Activated CD8-positive, alpha-beta T cell treated with anti-CD3 and anti-CD28 coated beads for 36 hours (primary cell): ENCODE results near the gene CRYGN. TPM values are rescaled to one million over a fixed set of nuclear protein-coding genes. Genes with fewer than 3 reads are reported as not detected.

Source experiments
- ATAC-seq: fragments of 200-7000 bp; cut with Tn5 transposase; one replicate; pipeline ENCODE4 v1.10.0; 2021; ENCODE audit warnings: mild to moderate bottlenecking, moderate library complexity
- CTCF ChIA-PET: fragments of 350-600 bp; sonication (Branson Sonifier 250); formaldehyde crosslinking; loops from one replicate; lab custom pipeline; 2021; ENCODE audit warnings: antibody characterized with exemption; lab: Charles Lee
- POLR2A ChIA-PET: fragments of 350-600 bp; sonication (Branson Sonifier 250); formaldehyde crosslinking; loops from one replicate; lab custom pipeline; 2021; ENCODE audit warnings: antibody characterized with exemption; lab: Charles Lee
- DNase-seq: peaks from one replicate; pipeline ENCODE4 v3.0.0-alpha.2; 2020
- H3K27ac Mint-ChIP-seq: one replicate; pipeline ENCODE4 v1.8.0; 2021; ENCODE audit warnings: mild to moderate bottlenecking, mixed read lengths
- H3K27me3 Mint-ChIP-seq: one replicate; pipeline ENCODE4 v1.8.0; 2021; ENCODE audit warnings: mixed read lengths
- H3K36me3 Mint-ChIP-seq: one replicate; pipeline ENCODE4 v1.8.0; 2021; ENCODE audit warnings: low read depth, mixed read lengths
- H3K4me1 Mint-ChIP-seq: one replicate; pipeline ENCODE4 v1.8.0; 2021; ENCODE audit warnings: low read depth, mixed read lengths
- H3K4me3 Mint-ChIP-seq: one replicate; pipeline ENCODE4 v1.8.0; 2021; ENCODE audit warnings: mild to moderate bottlenecking, moderate library complexity, mixed read lengths
- H3K9me3 Mint-ChIP-seq: one replicate; pipeline ENCODE4 v1.8.0; 2021; ENCODE audit warnings: mixed read lengths
- intact Hi-C: fragments of 100-400 bp; cut with micrococcal nuclease; formaldehyde crosslinking; loops from one replicate; pipeline ENCODE4 v1.10.0; 2022
- total RNA-seq, 2 experiments: library from RNA; stranded (reverse); gene quantifications; one replicate each; pipeline ENCODE4 v1.2.3, GENCODE V29; 2021
- TF ChIP-seq, protein P1 (sequence below): fragments of 200-600 bp; IDR thresholded peaks from one replicate; pipeline ENCODE4 v1.8.0; 2022; ENCODE audit warnings: antibody characterized with exemption, mild to moderate bottlenecking

Gene CRYGN
- total RNA-seq, 2 experiments from 2014 or later, result 0.16 to 0.90 TPM

DNA sequence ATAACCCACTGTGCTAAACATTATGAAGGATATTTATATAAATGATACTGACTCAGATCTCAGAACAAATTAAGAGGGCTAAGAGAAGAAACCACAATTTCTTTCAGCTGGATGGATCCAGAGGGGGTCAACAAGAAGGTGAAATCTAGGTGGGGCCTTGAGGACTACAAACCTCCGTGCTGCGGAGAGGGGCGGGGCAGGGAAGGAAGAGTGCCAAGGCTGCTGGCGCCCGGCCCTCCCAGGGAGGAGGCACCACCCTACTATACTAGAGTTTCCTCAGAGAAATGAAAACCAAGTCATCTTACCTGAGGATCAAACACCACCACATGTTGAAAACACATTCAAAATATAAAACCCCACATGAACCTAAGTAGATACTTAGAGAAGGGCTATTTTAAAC lies 29.3 kb upstream of the CRYGN start:
- DNase-seq (no peak), ATAC-seq (no peak)
- Mint-ChIP-seq H3K27me3 (no peaks in the 10 kb centered on the region), H3K4me1 (peaks cover 44% of the 10 kb centered on the region), H3K36me3 (peaks cover 83% of the 10 kb centered on the region), H3K9me3 (no peaks in the 10 kb centered on the region), H3K27ac (no peak overlapping the region), H3K4me3 (no peak overlapping the region)
- TF ChIP-seq, protein P1, sequence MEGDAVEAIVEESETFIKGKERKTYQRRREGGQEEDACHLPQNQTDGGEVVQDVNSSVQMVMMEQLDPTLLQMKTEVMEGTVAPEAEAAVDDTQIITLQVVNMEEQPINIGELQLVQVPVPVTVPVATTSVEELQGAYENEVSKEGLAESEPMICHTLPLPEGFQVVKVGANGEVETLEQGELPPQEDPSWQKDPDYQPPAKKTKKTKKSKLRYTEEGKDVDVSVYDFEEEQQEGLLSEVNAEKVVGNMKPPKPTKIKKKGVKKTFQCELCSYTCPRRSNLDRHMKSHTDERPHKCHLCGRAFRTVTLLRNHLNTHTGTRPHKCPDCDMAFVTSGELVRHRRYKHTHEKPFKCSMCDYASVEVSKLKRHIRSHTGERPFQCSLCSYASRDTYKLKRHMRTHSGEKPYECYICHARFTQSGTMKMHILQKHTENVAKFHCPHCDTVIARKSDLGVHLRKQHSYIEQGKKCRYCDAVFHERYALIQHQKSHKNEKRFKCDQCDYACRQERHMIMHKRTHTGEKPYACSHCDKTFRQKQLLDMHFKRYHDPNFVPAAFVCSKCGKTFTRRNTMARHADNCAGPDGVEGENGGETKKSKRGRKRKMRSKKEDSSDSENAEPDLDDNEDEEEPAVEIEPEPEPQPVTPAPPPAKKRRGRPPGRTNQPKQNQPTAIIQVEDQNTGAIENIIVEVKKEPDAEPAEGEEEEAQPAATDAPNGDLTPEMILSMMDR, result no peak
- CTCF ChIA-PET, result interaction anchor here (2.8 kb wide), 1 partner anchor 20 kb away, joined by 18 read pairs; no protein-coding TSS in a partner anchor
- POLR2A ChIA-PET, result no interaction called here
- intact Hi-C loops, result no loop called here

DNA sequence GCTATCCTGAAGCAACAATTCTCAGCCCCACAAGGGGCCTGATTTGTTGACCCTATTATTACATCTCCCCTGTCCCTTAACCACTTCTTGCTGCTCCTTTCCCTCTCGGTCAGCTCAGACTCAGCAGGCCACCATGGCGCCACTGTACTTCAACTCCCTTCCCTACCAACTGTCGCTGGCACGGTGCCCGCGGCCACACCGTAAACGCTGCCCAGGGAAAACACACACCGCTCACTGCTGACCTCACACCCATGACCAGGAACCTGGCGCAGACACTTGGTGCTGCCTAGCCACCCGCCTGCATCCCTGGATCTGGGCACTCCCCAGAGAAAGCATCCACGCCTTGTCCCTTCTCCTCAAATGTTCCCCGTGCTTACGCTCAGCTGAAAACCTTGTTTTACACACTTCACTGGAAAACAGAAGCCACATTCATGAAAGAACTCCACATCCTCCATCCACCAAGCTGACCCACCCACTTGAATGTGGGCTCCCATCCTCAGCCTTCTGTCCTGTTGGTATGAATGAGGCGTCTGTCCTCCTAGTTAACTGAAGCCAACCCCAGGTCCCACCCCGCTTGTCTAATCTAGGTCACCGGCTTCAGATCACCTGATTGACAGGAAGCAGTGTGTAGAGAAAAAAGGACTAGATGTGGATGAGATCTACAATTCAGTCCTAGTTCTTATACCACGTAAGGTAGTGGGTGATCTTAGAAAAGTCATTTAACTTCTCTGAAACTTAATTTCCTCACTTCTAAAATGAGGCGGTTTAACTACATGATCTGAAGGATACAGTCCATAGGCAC lies 28.5 kb upstream of the CRYGN start:
- CTCF ChIA-PET, result no interaction called here
- H3K4me3 Mint-ChIP-seq, result no peak overlapping the region
- intact Hi-C loops, result no loop called here
- no peak overlapping the region for H3K27ac Mint-ChIP-seq
- POLR2A ChIA-PET, result interaction anchor here (1.1 kb wide), 1 partner anchor 109 kb away, joined by 3 read pairs; no protein-coding TSS in a partner anchor
- H3K27me3 Mint-ChIP-seq, result no peaks in the 10 kb centered on the region
- peaks cover 6% of the 10 kb centered on the region for H3K9me3 Mint-ChIP-seq
- no peak for ATAC-seq
- TF ChIP-seq, protein P1, result no peak
- H3K36me3 Mint-ChIP-seq, result peaks cover 84% of the 10 kb centered on the region
- H3K4me1 Mint-ChIP-seq, result peaks cover 39% of the 10 kb centered on the region
- DNase-seq, result no peak

DNA sequence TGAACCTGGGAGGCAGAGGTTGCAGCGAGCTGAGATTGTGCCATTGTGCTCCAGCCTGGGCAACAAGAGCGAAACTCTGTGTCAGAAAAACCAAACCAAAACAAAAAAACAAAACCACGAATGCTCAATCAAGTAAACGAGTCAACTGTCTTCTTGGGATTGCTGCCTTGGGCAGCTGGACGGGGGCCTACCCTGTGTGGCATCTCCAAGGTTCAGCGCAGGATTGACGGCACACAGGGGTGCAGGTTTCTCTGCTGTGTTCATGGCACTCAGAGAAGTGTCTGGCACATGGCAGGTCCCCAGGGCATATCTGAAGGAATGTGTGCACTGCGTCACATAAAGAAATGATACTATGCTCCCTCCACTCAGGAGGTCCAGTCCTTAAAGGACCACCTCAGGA lies 25.2 kb upstream of the CRYGN start:
- DNase-seq (no peak), ATAC-seq (no peak)
- H3K9me3 Mint-ChIP-seq, result peaks cover 21% of the 10 kb centered on the region
- H3K4me3 Mint-ChIP-seq, result no peak overlapping the region
- H3K36me3 Mint-ChIP-seq, result peaks cover 65% of the 10 kb centered on the region
- peaks cover 3% of the 10 kb centered on the region for H3K27me3 Mint-ChIP-seq
- H3K4me1 Mint-ChIP-seq, result peaks cover 14% of the 10 kb centered on the region
- POLR2A ChIA-PET, result interaction anchor here (0.7 to 1.6 kb wide), 2 partner anchors 81 to 166 kb away, joined by 3 read pairs; no protein-coding TSS in a partner anchor
- TF ChIP-seq, protein P1, result no peak
- H3K27ac Mint-ChIP-seq, result no peak overlapping the region
- intact Hi-C loops, result no loop called here
- CTCF ChIA-PET, result interaction anchor here (1.2 to 1.9 kb wide), 2 partner anchors 17 to 97 kb away, joined by 4 to 8 read pairs; no protein-coding TSS in a partner anchor

- intact Hi-C loops, result no loop called here
- ChIA-PET POLR2A (interaction anchor here (1.1 to 1.6 kb wide), 2 partner anchors 14 to 121 kb away, joined by 4 to 5 read pairs; no protein-coding TSS in a partner anchor), CTCF (interaction anchor here (0.7 to 3.6 kb wide), 3 partner anchors 13 to 147 kb away, joined by 3 to 32 read pairs (median 5); no protein-coding TSS in a partner anchor)
- ATAC-seq (no peak), DNase-seq (no peak)
- Mint-ChIP-seq H3K27ac (no peak overlapping the region), H3K9me3 (peaks cover 21% of the 10 kb centered on the region), H3K36me3 (peaks cover 38% of the 10 kb centered on the region), H3K27me3 (peaks cover 11% of the 10 kb centered on the region), H3K4me3 (no peak overlapping the region), H3K4me1 (peaks cover 2% of the 10 kb centered on the region)
- TF ChIP-seq, protein P1, result no peak
These were observed 22.4 kb upstream of the CRYGN start for GRCh38 chr7:151462306-151462779.

DNA sequence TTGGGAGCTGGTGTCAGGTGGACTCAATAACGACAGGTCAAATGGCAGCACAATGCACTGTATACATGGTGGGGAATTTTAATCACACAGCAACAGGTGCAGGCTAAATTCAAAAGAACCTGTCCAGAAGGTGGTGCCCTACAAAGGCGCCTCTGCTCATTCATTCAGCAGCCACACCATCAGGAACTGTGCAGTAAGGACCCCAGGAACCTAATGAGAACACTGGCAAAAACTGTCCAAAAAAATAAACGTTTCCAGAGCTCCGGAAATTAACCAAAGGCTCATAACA lies 21.9 kb upstream of the CRYGN start:
- Mint-ChIP-seq H3K4me3 (no peak overlapping the region), H3K4me1 (peaks cover 7% of the 10 kb centered on the region), H3K36me3 (peaks cover 33% of the 10 kb centered on the region), H3K9me3 (peaks cover 21% of the 10 kb centered on the region), H3K27me3 (peaks cover 11% of the 10 kb centered on the region), H3K27ac (no peak overlapping the region)
- intact Hi-C loops, result no loop called here
- TF ChIP-seq, protein P1, result no peak
- POLR2A ChIA-PET, result interaction anchor here (1.6 kb wide), 1 partner anchor 13 kb away, joined by 5 read pairs; no protein-coding TSS in a partner anchor
- CTCF ChIA-PET, result interaction anchor here (0.7 to 3.6 kb wide), 3 partner anchors 13 to 146 kb away, joined by 3 to 32 read pairs (median 5); no protein-coding TSS in a partner anchor
- ATAC-seq (peak; percentile 20), DNase-seq (no peak)
